Measurements from ENCODE around the gene REV1. TPM values are rescaled to one million over a fixed set of nuclear protein-coding genes. Genes with fewer than 3 reads are reported as not detected.

Gene REV1
- total and polyA plus RNA-seq, 9 of the 15 experiments (the other 6 are each of a cell fraction or from before 2014, with no cell fraction given) = 12.8 to 54.4 (median 29.6) TPM

GRCh38 chr2:99485411-99485810 is 4.4 kb downstream of the REV1 start (continued):
- no peak for TF ChIP-seq THRA (IDR thresholded peaks at IDR 0.05)
- no peak for TF ChIP-seq CSDE1 (IDR thresholded peaks at IDR 0.05)
- no peak for TF ChIP-seq DDX20 (tag; IDR thresholded peaks at IDR 0.05; ENCODE audit: low read depth)
- no peak for TF ChIP-seq RAD21 (CRISPR knock-in tag; conservative IDR thresholded peaks at IDR 0.05 in 1 of 2, IDR thresholded peaks at IDR 0.05 in 1 of 2)
- TF ChIP-seq ZNF197 (CRISPR knock-in tag; IDR thresholded peaks at IDR 0.05; ENCODE audit: low read depth) = no peak
- no peak for TF ChIP-seq MEF2D (tag; conservative IDR thresholded peaks at IDR 0.05; ENCODE audit: low read depth)
- TF ChIP-seq ZKSCAN3 (CRISPR knock-in tag; IDR thresholded peaks at IDR 0.05) = no peak
- no peak for TF ChIP-seq ZNF717 (CRISPR knock-in tag; IDR thresholded peaks at IDR 0.05)
- no peak for TF ChIP-seq WHSC1 (IDR thresholded peaks at IDR 0.05; ENCODE audit: low read length)
- no peak for TF ChIP-seq SP2 (IDR thresholded peaks at IDR 0.05; ENCODE audit: extremely low read depth, low read depth, low read length, poor library complexity, severe bottlenecking)
- no peak for TF ChIP-seq ZNF583 (CRISPR knock-in tag; IDR thresholded peaks at IDR 0.05)
- TF ChIP-seq USF2 (CRISPR knock-in tag; IDR thresholded peaks at IDR 0.05) = no peak
- TF ChIP-seq TEAD2 (tag; IDR thresholded peaks at IDR 0.05) = no peak
- no peak for TF ChIP-seq ZNF311 (CRISPR knock-in tag; IDR thresholded peaks at IDR 0.05)
- no peak for TF ChIP-seq THAP12 (CRISPR knock-in tag; IDR thresholded peaks at IDR 0.05)
- no peak for TF ChIP-seq ELF1 (tag; IDR thresholded peaks at IDR 0.05)
- no peak for TF ChIP-seq PRPF4 (IDR thresholded peaks at IDR 0.05; ENCODE audit: insufficient read depth, low read depth, low read length, poor library complexity, severe bottlenecking)
- no peak for TF ChIP-seq ILK (tag; IDR thresholded peaks at IDR 0.05; ENCODE audit: borderline replicate concordance, low read depth)
- TF ChIP-seq TCF7 (IDR thresholded peaks at IDR 0.05; ENCODE audit: borderline replicate concordance) = peak; percentile 98
- no peak for TF ChIP-seq SIRT6 (IDR thresholded peaks at IDR 0.05; ENCODE audit: low read depth, low read length)
- TF ChIP-seq ATF6 (CRISPR knock-in tag; IDR thresholded peaks at IDR 0.05) = no peak
- TF ChIP-seq DPF2 (IDR thresholded peaks at IDR 0.05) = 0 out of 2 replicates have a peak, but pooled peaks have one; percentile 21
- TF ChIP-seq TFAM (CRISPR knock-in tag; conservative IDR thresholded peaks at IDR 0.05) = no peak
